GM11168 (cell line): Measurements from ENCODE around the gene UBE4B.
"Not testable (repeated sequence)": the region's sequence is repeated elsewhere in the genome, so short reads cannot be mapped to it uniquely, and the experiment has no call there.

ENCODE experiments used
- in situ Hi-C: fragments of 300-500 bp; cut with MboI; formaldehyde crosslinking; loops from one replicate; pipeline ENCODE4 v1.12.0; 2022; ENCODE audit warnings: low sequenced_read_pairs; ENCODE audit not compliant: unreplicated experiment

UBE4B gene

GRCh38 chr1:10196976-10197375, 164.2 kb downstream of the UBE4B start:
- in situ Hi-C loops = no loop called here

GRCh38 chr1:10200620-10201019, 167.9 kb downstream of the UBE4B start:
- in situ Hi-C loops = no loop called here

GRCh38 chr1:10204003-10204642, 171.4 kb downstream of the UBE4B start:
- in situ Hi-C loops = no loop called here

GRCh38 chr1:10205206-10205605, 172.4 kb downstream of the UBE4B start:
- in situ Hi-C loops = not testable (repeated sequence)

GRCh38 chr1:10207810-10208209, 175.1 kb downstream of the UBE4B start:
- in situ Hi-C loops = no loop called here

GRCh38 chr1:10208537-10208936, 175.8 kb downstream of the UBE4B start:
- in situ Hi-C loops = no loop called here

GRCh38 chr1:10209590-10209904, 176.8 kb downstream of the UBE4B start:
- in situ Hi-C loops = no loop called here

- in situ Hi-C loops = no loop called here
These were observed 177.4 kb downstream of the UBE4B start, which contains the start of gene KIF1B for GRCh38 chr1:10209905-10210810. TSS of gene KIF1B (plus strand) at chr1:10210570. CDS start at chr1:10232329, 21,759 bp downstream.

- in situ Hi-C loops = no loop called here
These were observed 178.4 kb downstream of the UBE4B start for GRCh38 chr1:10210841-10211804.

- in situ Hi-C loops = no loop called here
These were observed 179.2 kb downstream of the UBE4B start for GRCh38 chr1:10211805-10212410.

GRCh38 chr1:10212476-10212875, 179.7 kb downstream of the UBE4B start:
- in situ Hi-C loops = no loop called here

- in situ Hi-C loops = no loop called here
These were observed 180.5 kb downstream of the UBE4B start for GRCh38 chr1:10213186-10213705.

- in situ Hi-C loops = no loop called here
These were observed 183.5 kb downstream of the UBE4B start for GRCh38 chr1:10216090-10216749.

GRCh38 chr1:10217748-10218441, 185.1 kb downstream of the UBE4B start:
- in situ Hi-C loops = no loop called here

- in situ Hi-C loops = no loop called here
These were observed 187.4 kb downstream of the UBE4B start for GRCh38 chr1:10220200-10220599.

GRCh38 chr1:10220657-10221056, 187.9 kb downstream of the UBE4B start:
- in situ Hi-C loops = not testable (repeated sequence)

GRCh38 chr1:10225573-10225972, 192.8 kb downstream of the UBE4B start:
- in situ Hi-C loops = no loop called here

- in situ Hi-C loops = no loop called here
These were observed 195.8 kb downstream of the UBE4B start for GRCh38 chr1:10228528-10228927.

- in situ Hi-C loops = no loop called here
These were observed 197.1 kb downstream of the UBE4B start for GRCh38 chr1:10229903-10230302.
